ENCODE measurements around the gene TFE3.

The TFE3 gene

GRCh38 chrX:49059681-49060085 lies 16.5 kb upstream of the TFE3 start:
- DNase-seq: no peak

- no peak for DNase-seq
These were observed 16.0 kb upstream of the TFE3 start for GRCh38 chrX:49059201-49059600.

- no peak for DNase-seq
These were observed 15.6 kb upstream of the TFE3 start, which contains the start of gene CCDC120 for GRCh38 chrX:49058794-49059193. CCDC120 (plus strand) TSS chrX:49058999; CDS start chrX:49062042, 3,043 bp downstream.

- no peak for DNase-seq
These were observed 11.1 kb upstream of the TFE3 start for GRCh38 chrX:49054073-49054762.

GRCh38 chrX:49053223-49054072 lies 10.3 kb upstream of the TFE3 start:
- peak; percentile 43 to 50 for DNase-seq

- no peak for DNase-seq
These were observed 777 bp upstream of the TFE3 start for GRCh38 chrX:49043987-49044281.

- DNase-seq: no peak
These were observed 457 bp downstream of the TFE3 start for GRCh38 chrX:49042581-49043219.

- no peak for DNase-seq
These were observed 1.2 kb downstream of the TFE3 start for GRCh38 chrX:49041744-49042580.

- DNase-seq: no peak
These were observed 2.7 kb downstream of the TFE3 start for GRCh38 chrX:49040376-49040955.

- DNase-seq: peak; percentile 10 to 30
These were observed 3.4 kb downstream of the TFE3 start for GRCh38 chrX:49039598-49040375.

GRCh38 chrX:49037883-49038475 lies 5.2 kb downstream of the TFE3 start:
- no peak for DNase-seq

GRCh38 chrX:49030283-49030682 lies 12.9 kb downstream of the TFE3 start:
- DNase-seq: no peak

GRCh38 chrX:49029876-49030275 lies 13.3 kb downstream of the TFE3 start:
- DNase-seq: no peak

GRCh38 chrX:49019599-49020249 lies 23.4 kb downstream of the TFE3 start:
- no peak for DNase-seq

GRCh38 chrX:49019050-49019449 lies 24.1 kb downstream of the TFE3 start:
- no peak for DNase-seq

- no peak for DNase-seq
These were observed 39.5 kb downstream of the TFE3 start for GRCh38 chrX:49003696-49004095.

GRCh38 chrX:49002091-49002935 lies 40.8 kb downstream of the TFE3 start, which contains the start of gene GRIPAP1:
GRIPAP1 (minus strand) TSS chrX:49002264; CDS start chrX:49002229, 35 bp downstream.
- DNase-seq: peak; percentile 57 to 59

GRCh38 chrX:49001521-49002090 lies 41.6 kb downstream of the TFE3 start:
- DNase-seq: peak; percentile 19 to 20

- DNase-seq: no peak
These were observed 42.5 kb downstream of the TFE3 start for GRCh38 chrX:49000636-49001035.
